Mucosa of stomach (tissue), 1 donor: ENCODE measurements around the gene GRK6.
"Not testable (repeated sequence)": the region's sequence is repeated elsewhere in the genome, so short reads cannot be mapped to it uniquely, and the experiment has no call there.

Experiments
- H3K27me3 ChIP-seq: one replicate; pipeline ENCODE4 v1.7.0; 2013; ENCODE audit warnings: mild to moderate bottlenecking, low read length; ENCODE audit not compliant: control insufficient read depth, insufficient read depth
- H3K36me3 ChIP-seq: one replicate; pipeline ENCODE4 v1.7.0; 2013; ENCODE audit warnings: low read length; ENCODE audit not compliant: control insufficient read depth, insufficient read depth
- H3K4me1 ChIP-seq: one replicate; pipeline ENCODE4 v1.7.0; 2013; ENCODE audit warnings: mild to moderate bottlenecking, low read length; ENCODE audit not compliant: control insufficient read depth, insufficient read depth
- H3K4me3 ChIP-seq: one replicate; pipeline ENCODE4 v1.7.0; 2013; ENCODE audit warnings: low read length
- H3K9ac ChIP-seq: one replicate; pipeline ENCODE4 v1.7.0; 2013; ENCODE audit warnings: mild to moderate bottlenecking, low read length, moderate library complexity
- H3K9me3 ChIP-seq: one replicate; pipeline ENCODE4 v1.7.0; 2013; ENCODE audit warnings: mild to moderate bottlenecking, low read length, moderate library complexity; ENCODE audit not compliant: control insufficient read depth
- donor health status: Pancreatic carcinoma.

Gene GRK6

DNA sequence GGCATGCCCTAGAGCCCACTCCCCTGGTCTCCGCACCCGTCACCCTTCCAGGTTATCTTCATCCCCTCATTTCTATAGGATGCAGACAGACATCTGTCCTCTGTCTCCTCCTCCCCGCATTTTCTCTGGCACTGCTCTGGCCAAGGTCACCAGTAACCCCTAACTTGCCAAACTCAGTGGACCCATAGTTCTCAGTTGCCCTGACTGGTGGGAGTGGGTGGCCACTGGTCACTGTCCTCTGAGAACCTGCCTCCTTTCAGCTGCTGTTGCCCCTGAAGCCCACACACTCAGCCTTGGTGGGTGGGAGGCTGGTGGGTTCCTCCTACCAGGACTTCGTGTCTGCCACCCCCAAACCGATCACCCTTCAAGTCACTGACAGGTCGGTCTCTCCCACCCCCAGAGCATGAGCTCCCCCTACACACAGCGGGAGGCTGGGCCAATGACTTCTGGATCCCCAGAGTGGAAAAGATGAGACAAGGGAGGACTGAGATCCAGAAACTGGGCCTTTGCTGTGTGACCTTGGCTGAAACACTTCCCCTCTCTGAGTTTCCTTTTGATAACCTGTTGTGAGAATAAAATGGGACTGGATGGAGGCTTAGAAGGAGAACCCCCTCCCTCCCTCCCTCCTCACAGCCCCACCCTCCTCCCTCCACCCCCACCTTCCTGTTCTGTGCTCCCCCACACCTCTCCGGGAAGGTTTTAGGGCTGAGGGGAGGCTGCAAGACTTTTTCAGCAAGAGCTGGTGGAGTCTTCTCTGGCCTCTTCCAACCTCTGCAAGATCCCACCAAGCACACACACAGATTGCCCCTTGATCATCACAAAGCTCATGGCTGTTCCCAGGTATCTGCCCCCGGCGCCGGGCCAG is 49.3 kb downstream of the GRK6 start:
- Histone ChIP-seq H3K4me1 (peaks cover 13% of the 10 kb centered on the region), H3K4me3 (no peak overlapping the region), H3K9ac (no peak overlapping the region), H3K27me3 (peaks cover 24% of the 10 kb centered on the region), H3K36me3 (no peaks in the 10 kb centered on the region), H3K9me3 (no peaks in the 10 kb centered on the region)

DNA sequence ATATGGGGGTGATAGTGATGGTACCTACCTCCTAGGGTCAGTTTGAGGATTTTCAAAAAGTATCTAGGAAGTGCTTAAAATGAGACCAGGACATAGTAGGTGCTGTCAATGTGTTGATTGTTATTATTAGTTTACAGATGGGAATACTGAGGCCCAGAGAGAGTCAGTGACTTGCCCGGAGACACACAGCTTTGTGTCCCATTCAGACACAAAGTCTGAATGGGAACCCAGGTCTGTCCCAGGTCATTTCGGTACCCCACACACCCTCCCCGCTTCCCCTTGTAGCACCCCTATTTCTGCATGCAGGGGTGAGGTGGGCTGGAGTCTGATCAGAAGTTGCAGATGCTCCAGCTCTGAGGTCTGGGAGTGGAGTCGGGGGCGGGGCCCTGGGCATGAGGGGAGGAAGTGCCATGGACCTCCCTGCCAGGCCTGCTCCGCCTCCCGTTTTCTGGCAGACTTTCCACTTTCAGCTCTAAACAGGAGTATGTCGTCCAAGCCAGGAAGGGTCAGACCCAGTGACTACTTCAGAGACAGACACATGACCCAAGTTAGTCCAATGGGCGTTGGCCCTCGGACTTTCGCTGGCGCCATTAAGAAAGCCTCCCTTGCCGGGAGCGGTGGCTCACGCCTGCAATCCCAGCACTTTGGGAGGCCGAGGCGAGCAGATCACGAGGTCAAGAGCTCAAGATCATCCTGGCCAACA is 50.2 kb downstream of the GRK6 start:
- H3K4me3 ChIP-seq, result no peak overlapping the region
- no peaks in the 10 kb centered on the region for H3K36me3 ChIP-seq
- peaks cover 19% of the 10 kb centered on the region for H3K27me3 ChIP-seq
- H3K9ac ChIP-seq, result no peak overlapping the region
- H3K9me3 ChIP-seq, result no peaks in the 10 kb centered on the region
- peaks cover 13% of the 10 kb centered on the region for H3K4me1 ChIP-seq

GRCh38 chr5:177477701-177478477 is 51.4 kb downstream of the GRK6 start:
- peaks cover 5% of the 10 kb centered on the region for H3K4me1 ChIP-seq
- H3K9ac ChIP-seq, result no peak overlapping the region
- no peak overlapping the region for H3K4me3 ChIP-seq
- no peaks in the 10 kb centered on the region for H3K36me3 ChIP-seq
- H3K9me3 ChIP-seq, result no peaks in the 10 kb centered on the region
- H3K27me3 ChIP-seq, result peaks cover 8% of the 10 kb centered on the region

- Histone ChIP-seq H3K27me3 (peaks cover 6% of the 10 kb centered on the region), H3K9me3 (no peaks in the 10 kb centered on the region), H3K4me3 (no peak overlapping the region), H3K9ac (no peak overlapping the region), H3K36me3 (no peaks in the 10 kb centered on the region), H3K4me1 (peaks cover 5% of the 10 kb centered on the region)
Measured at GRCh38 chr5:177478711-177479646, 52.5 kb downstream of the GRK6 start.

DNA sequence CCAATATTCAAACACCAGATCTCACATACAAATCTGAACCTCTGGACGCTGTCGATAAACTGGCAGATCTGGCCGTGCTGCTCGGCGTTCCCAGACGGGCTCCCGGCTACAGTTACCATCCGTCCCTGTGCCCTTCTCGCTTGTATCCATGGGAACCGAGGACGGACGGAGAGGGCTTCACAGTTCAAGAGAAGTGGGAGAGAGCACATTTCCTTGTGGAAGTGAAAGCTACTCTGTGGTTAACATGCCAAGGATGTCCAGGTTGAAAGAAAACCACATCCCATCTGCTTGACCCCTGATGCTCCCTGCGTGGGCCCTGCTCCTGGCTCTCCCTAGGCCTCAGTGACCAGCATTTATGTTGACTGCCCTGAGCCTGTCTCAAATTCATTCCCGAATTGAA is 53.3 kb downstream of the GRK6 start:
- no peaks in the 10 kb centered on the region for H3K27me3 ChIP-seq
- H3K9ac ChIP-seq, result no peak overlapping the region
- H3K4me1 ChIP-seq, result peaks cover 5% of the 10 kb centered on the region
- no peaks in the 10 kb centered on the region for H3K9me3 ChIP-seq
- no peak overlapping the region for H3K4me3 ChIP-seq
- H3K36me3 ChIP-seq, result no peaks in the 10 kb centered on the region

DNA sequence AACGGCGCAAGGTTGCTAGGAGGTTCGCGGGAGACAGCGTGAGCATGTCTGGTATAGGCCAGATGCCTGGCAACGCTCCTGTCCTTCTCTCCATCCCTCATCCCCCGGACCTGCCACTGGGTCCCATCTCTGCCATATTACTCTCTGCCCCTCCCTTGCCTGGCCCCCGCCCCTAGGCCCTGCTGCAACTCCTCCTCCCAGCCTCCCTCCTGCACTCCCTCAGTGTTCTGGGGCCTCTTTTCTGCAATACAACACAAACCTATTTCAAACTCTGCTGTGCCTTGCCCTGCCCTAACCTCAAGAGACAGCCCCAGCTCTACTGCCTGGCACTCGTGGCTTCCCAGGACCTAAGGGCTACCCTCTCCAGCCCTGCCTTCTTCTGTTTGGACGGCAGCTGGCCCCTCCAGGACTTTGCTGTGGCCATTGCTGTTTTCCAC is 55.9 kb downstream of the GRK6 start:
- Histone ChIP-seq H3K4me1 (peaks cover 5% of the 10 kb centered on the region), H3K9ac (no peak overlapping the region), H3K27me3 (no peaks in the 10 kb centered on the region), H3K9me3 (no peaks in the 10 kb centered on the region), H3K36me3 (peaks cover 2% of the 10 kb centered on the region), H3K4me3 (no peak overlapping the region)

DNA sequence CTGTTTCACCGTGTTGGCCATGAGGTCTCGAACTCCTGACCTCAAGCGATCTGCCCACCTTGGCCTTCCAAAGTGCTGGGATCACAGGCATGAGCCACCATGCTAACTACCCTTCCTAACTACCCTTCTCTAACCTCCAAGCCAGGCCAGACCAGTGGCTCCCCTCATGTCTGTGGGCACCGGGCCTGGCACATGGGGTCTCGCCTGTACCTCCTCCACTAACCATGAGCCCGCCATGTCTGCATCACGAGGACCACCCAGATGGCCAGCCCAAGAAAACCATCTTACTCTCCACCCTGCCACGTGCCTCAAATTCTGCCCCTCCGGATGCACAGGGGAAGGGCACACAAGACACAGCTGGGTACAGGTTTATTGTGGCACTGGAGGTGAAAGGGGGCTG is 56.6 kb downstream of the GRK6 start:
- H3K9me3 ChIP-seq, result no peaks in the 10 kb centered on the region
- H3K36me3 ChIP-seq, result peaks cover 6% of the 10 kb centered on the region
- H3K9ac ChIP-seq, result no peak overlapping the region
- H3K4me1 ChIP-seq, result peaks cover 5% of the 10 kb centered on the region
- no peaks in the 10 kb centered on the region for H3K27me3 ChIP-seq
- H3K4me3 ChIP-seq, result no peak overlapping the region

DNA sequence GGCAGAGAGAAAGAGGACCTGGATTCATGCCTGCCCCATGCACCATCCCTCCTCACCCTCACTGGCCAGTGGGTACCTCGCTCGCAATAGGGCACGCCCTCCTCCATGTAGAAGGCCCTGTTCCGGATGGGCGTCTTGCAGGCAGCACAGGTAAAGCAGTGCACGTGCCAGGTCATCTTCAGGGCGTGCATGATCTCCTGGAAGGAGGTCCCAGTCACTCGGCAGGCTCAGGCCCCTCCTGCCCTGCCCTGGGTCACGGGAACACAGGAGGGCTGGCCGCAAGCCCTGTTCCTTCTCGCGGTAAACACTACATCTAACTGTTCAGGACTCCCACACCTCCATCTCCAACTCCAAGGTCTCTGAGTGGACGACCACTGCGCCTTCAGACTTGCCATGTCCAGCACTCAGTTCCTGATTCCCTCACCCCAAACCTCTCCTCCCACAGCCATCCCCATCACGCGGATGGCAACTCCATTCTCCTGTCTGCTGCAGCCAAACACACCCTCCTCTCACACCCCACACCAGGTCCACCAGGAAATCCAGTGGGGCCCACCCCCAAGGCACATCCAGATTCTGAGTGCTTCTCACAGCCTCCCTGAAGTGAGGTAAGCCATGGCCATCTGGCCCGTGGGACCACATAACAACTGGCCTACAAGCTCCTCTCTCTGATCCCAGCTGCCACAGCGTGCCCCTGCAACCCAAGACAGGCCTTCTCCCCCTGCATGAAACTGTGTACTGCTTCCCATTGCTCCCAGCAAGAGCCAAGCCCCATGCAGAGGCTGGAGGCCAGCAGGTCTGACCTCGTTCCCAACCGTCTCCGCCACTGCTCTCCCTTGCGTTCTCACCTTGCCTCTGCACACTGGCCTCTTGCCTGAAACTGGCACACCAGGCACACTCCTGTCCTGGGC is 57.8 kb downstream of the GRK6 start:
- no peak overlapping the region for H3K9ac ChIP-seq
- H3K4me1 ChIP-seq, result peaks cover 9% of the 10 kb centered on the region
- no peaks in the 10 kb centered on the region for H3K9me3 ChIP-seq
- peaks cover 6% of the 10 kb centered on the region for H3K36me3 ChIP-seq
- H3K4me3 ChIP-seq, result no peak overlapping the region
- H3K27me3 ChIP-seq, result no peaks in the 10 kb centered on the region

DNA sequence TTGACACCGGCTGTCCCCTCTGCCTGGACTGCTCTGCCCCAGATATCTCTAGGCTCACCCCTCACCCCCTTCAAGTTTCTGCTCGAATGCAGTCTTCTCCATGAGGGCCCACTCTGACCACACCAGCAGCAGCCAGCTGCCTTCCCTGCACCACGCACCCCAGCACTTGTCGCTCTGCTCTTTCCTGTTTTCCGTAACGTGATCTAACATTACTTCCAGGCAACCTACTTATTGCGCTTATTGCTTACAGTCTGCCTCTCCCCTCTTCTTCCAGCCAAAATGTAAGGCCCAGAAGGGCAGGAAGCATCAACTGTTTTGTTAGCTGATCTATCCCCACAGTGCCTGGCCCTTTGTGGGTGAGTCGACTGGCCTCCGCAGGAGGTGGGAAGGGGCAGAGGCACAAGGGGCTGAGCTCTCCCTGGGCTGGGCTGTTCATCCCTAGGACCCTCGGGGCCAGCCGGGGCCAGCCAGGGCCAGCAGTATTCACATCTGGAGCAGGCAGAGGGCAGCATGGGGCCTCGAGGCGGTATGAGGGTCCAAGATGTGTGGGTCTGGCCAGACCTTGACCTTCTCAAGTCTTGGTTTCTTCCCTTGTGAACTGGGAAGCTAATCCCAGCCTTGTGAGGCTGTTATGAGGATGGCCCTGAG is 58.5 kb downstream of the GRK6 start:
- Histone ChIP-seq H3K4me1 (peaks cover 9% of the 10 kb centered on the region), H3K27me3 (no peaks in the 10 kb centered on the region), H3K36me3 (peaks cover 6% of the 10 kb centered on the region), H3K4me3 (no peak overlapping the region), H3K9me3 (no peaks in the 10 kb centered on the region), H3K9ac (no peak overlapping the region)

DNA sequence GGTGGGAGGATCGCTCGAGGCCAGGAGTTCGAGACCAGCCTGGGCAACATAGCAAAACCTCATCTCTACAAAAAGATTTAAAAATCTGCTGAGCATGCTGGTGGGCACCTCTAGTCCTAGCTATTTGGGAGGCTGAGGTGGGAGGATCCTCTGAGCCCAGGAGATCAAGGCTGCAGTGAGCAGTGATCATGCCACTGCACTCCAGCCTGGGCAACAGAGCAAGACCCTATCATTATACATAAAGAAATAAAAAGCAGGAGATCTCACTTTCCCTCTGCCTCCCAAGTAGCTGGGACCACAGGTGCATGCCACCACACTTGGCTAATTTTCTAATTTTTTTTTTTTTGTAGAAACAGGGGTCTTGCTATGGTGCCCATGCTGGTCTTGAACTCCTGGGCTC is 59.3 kb downstream of the GRK6 start:
- not testable (repeated sequence) for H3K4me3 ChIP-seq, H3K36me3 ChIP-seq, H3K9ac ChIP-seq, H3K4me1 ChIP-seq, H3K9me3 ChIP-seq, H3K27me3 ChIP-seq
